ENCODE data around the gene SETD4.
"Not testable (repeated sequence)": the region's sequence is repeated elsewhere in the genome, so short reads cannot be mapped to it uniquely, and the experiment has no call there.

The SETD4 gene

GRCh38 chr21:36077758-36078157 is 17.4 kb upstream of the SETD4 start:
- no peak for DNase-seq (ENCODE audit: low spot score)

GRCh38 chr21:36076878-36077655 is 16.7 kb upstream of the SETD4 start:
- DNase-seq (ENCODE audit: low spot score): no peak

- DNase-seq (ENCODE audit: low spot score): no peak
Observed at GRCh38 chr21:36075953-36076352, 15.6 kb upstream of the SETD4 start.

GRCh38 chr21:36075171-36075570 is 14.8 kb upstream of the SETD4 start:
- DNase-seq (ENCODE audit: low spot score): peak; percentile 31

- DNase-seq (ENCODE audit: low spot score): not testable (repeated sequence)
Observed at GRCh38 chr21:36073911-36074310, 13.6 kb upstream of the SETD4 start.

GRCh38 chr21:36073181-36073580 is 12.9 kb upstream of the SETD4 start:
- peak; percentile 39 for DNase-seq (ENCODE audit: low spot score)

GRCh38 chr21:36072453-36073162 is 12.3 kb upstream of the SETD4 start:
- no peak for DNase-seq (ENCODE audit: low spot score)

- no peak for DNase-seq (ENCODE audit: low spot score)
Observed at GRCh38 chr21:36070999-36071398, 10.7 kb upstream of the SETD4 start.

- peak; percentile 94 for DNase-seq (ENCODE audit: low spot score)
Observed at GRCh38 chr21:36069713-36070583, 9.6 kb upstream of the SETD4 start, which contains the start of gene CBR1. TSS of gene CBR1 (plus strand) at chr21:36070024. CDS start at chr21:36070116, 92 bp downstream.

- DNase-seq (ENCODE audit: low spot score): no peak
Observed at GRCh38 chr21:36068748-36069398, 8.5 kb upstream of the SETD4 start.

GRCh38 chr21:36065497-36066036 is 5.2 kb upstream of the SETD4 start:
- no peak for DNase-seq (ENCODE audit: low spot score)

GRCh38 chr21:36064085-36064460 is 3.7 kb upstream of the SETD4 start:
- DNase-seq (ENCODE audit: low spot score): no peak

- DNase-seq (ENCODE audit: low spot score): no peak
Observed at GRCh38 chr21:36063375-36064084, 3.2 kb upstream of the SETD4 start.

GRCh38 chr21:36061445-36061844 is 1.1 kb upstream of the SETD4 start:
- no peak for DNase-seq (ENCODE audit: low spot score)

- DNase-seq (ENCODE audit: low spot score): no peak
Observed at GRCh38 chr21:36059823-36060158, 535 bp downstream of the SETD4 start.

- DNase-seq (ENCODE audit: low spot score): peak; percentile 61
Observed at GRCh38 chr21:36055551-36055950, 4.8 kb downstream of the SETD4 start.

GRCh38 chr21:36053715-36054062 is 6.6 kb downstream of the SETD4 start:
- DNase-seq (ENCODE audit: low spot score): no peak

- no peak for DNase-seq (ENCODE audit: low spot score)
Observed at GRCh38 chr21:36052860-36053714, 7.2 kb downstream of the SETD4 start.

- DNase-seq (ENCODE audit: low spot score): no peak
Observed at GRCh38 chr21:36048357-36048756, 12.0 kb downstream of the SETD4 start.

- no peak for DNase-seq (ENCODE audit: low spot score)
Observed at GRCh38 chr21:36047139-36047538, 13.2 kb downstream of the SETD4 start.
